CD4-positive, alpha-beta T cell treated with Interleukin-21 for 1 hour (primary cell): Measurements from ENCODE around the gene NGDN.

Experiments used
- DNase-seq: peaks from one replicate; pipeline ENCODE4 v3.0.0-alpha.2; 2020

The NGDN gene

GRCh38 chr14:23523229-23524016 is 53.9 kb downstream of the NGDN start:
- no peak for DNase-seq

- DNase-seq, result no peak
Observed at GRCh38 chr14:23524954-23525353, 55.5 kb downstream of the NGDN start.

GRCh38 chr14:23525611-23526010 is 56.1 kb downstream of the NGDN start:
- DNase-seq, result no peak
